ENCODE data around the gene ANKRD12.
"Not testable (repeated sequence)": the region's sequence is repeated elsewhere in the genome, so short reads cannot be mapped to it uniquely, and the experiment has no call there.

ANKRD12 gene

GRCh38 chr18:9233771-9234440 is 97.3 kb downstream of the ANKRD12 start:
- no peak overlapping the region for H3K4me3 ChIP-seq (ENCODE audit: low read length)
- no peak for TF ChIP-seq ZNF274 (IDR thresholded peaks at IDR 0.05; ENCODE audit: low read depth, low read length)

- no peak overlapping the region for H3K4me3 ChIP-seq (ENCODE audit: low read length)
- TF ChIP-seq ZNF274 (IDR thresholded peaks at IDR 0.05; ENCODE audit: low read depth, low read length), result no peak
Measured at GRCh38 chr18:9234528-9234927, 97.9 kb downstream of the ANKRD12 start.

- no peak overlapping the region for H3K4me3 ChIP-seq (ENCODE audit: low read length)
- TF ChIP-seq ZNF274 (IDR thresholded peaks at IDR 0.05; ENCODE audit: low read depth, low read length), result no peak
Measured at GRCh38 chr18:9237981-9238380, 101.4 kb downstream of the ANKRD12 start.

GRCh38 chr18:9239720-9240119 is 103.1 kb downstream of the ANKRD12 start:
- no peak for TF ChIP-seq ZNF274 (IDR thresholded peaks at IDR 0.05; ENCODE audit: low read depth, low read length)

GRCh38 chr18:9240270-9240669 is 103.7 kb downstream of the ANKRD12 start:
- H3K4me3 ChIP-seq (ENCODE audit: low read length), result no peak overlapping the region
- no peak for TF ChIP-seq ZNF274 (IDR thresholded peaks at IDR 0.05; ENCODE audit: low read depth, low read length)

More at GRCh38 chr18:9239720-9240119, 103.1 kb downstream of the ANKRD12 start:
- no peak overlapping the region for H3K4me3 ChIP-seq (ENCODE audit: low read length)

GRCh38 chr18:9243029-9243428 is 106.4 kb downstream of the ANKRD12 start:
- no peak overlapping the region for H3K4me3 ChIP-seq (ENCODE audit: low read length)
- TF ChIP-seq ZNF274 (IDR thresholded peaks at IDR 0.05; ENCODE audit: low read depth, low read length), result no peak

GRCh38 chr18:9244376-9244775 is 107.8 kb downstream of the ANKRD12 start:
- TF ChIP-seq ZNF274 (IDR thresholded peaks at IDR 0.05; ENCODE audit: low read depth, low read length), result no peak

GRCh38 chr18:9248661-9249060 is 112.1 kb downstream of the ANKRD12 start:
- no peak overlapping the region for H3K4me3 ChIP-seq (ENCODE audit: low read length)
- no peak for TF ChIP-seq ZNF274 (IDR thresholded peaks at IDR 0.05; ENCODE audit: low read depth, low read length)

More at GRCh38 chr18:9244376-9244775, 107.8 kb downstream of the ANKRD12 start:
- H3K4me3 ChIP-seq (ENCODE audit: low read length), result no peak overlapping the region

- no peak for TF ChIP-seq ZNF274 (IDR thresholded peaks at IDR 0.05; ENCODE audit: low read depth, low read length)
- no peak overlapping the region for H3K4me3 ChIP-seq (ENCODE audit: low read length)
Measured at GRCh38 chr18:9249254-9249653, 112.7 kb downstream of the ANKRD12 start.

GRCh38 chr18:9259173-9259572 is 122.6 kb downstream of the ANKRD12 start:
- H3K4me3 ChIP-seq (ENCODE audit: low read length), result no peak overlapping the region
- TF ChIP-seq ZNF274 (IDR thresholded peaks at IDR 0.05; ENCODE audit: low read depth, low read length), result no peak

GRCh38 chr18:9260388-9261380 is 124.1 kb downstream of the ANKRD12 start:
- TF ChIP-seq ZNF274 (IDR thresholded peaks at IDR 0.05; ENCODE audit: low read depth, low read length), result no peak

GRCh38 chr18:9263264-9263663 is 126.7 kb downstream of the ANKRD12 start:
- TF ChIP-seq ZNF274 (IDR thresholded peaks at IDR 0.05; ENCODE audit: low read depth, low read length), result no peak
- H3K4me3 ChIP-seq (ENCODE audit: low read length), result no peak overlapping the region

More at GRCh38 chr18:9260388-9261380, 124.1 kb downstream of the ANKRD12 start:
- no peak overlapping the region for H3K4me3 ChIP-seq (ENCODE audit: low read length)

GRCh38 chr18:9264797-9265196 is 128.2 kb downstream of the ANKRD12 start:
- not testable (repeated sequence) for H3K4me3 ChIP-seq (ENCODE audit: low read length)

GRCh38 chr18:9273221-9273620 is 136.6 kb downstream of the ANKRD12 start:
- no peak overlapping the region for H3K4me3 ChIP-seq (ENCODE audit: low read length)
- no peak for TF ChIP-seq ZNF274 (IDR thresholded peaks at IDR 0.05; ENCODE audit: low read depth, low read length)

GRCh38 chr18:9275890-9276289 is 139.3 kb downstream of the ANKRD12 start:
- TF ChIP-seq ZNF274 (IDR thresholded peaks at IDR 0.05; ENCODE audit: low read depth, low read length), result no peak
- H3K4me3 ChIP-seq (ENCODE audit: low read length), result no peak overlapping the region
